Spleen (tissue), 7 donors: Measurements from ENCODE around the gene CPNE2.

Source experiments
- CTCF ChIP-seq, 11 experiments: fragments of 200-600 bp in 7 of 11; fragments of 450-650 bp in 4 of 11; sonication (generic) in 4 of 11; IDR thresholded peaks in 8 of 11; conservative IDR thresholded peaks in 3 of 11; 1 replicate in 7 of 11; 2 replicates in 4 of 11; pipeline versions ENCODE4 v1.4.0 to v1.8.0; 2016 to 2021; ENCODE audit warnings: antibody characterized with exemption in 11 of 11, inconsistent platforms in 4 of 11, mild to moderate bottlenecking in 1 of 11
- POLR2AphosphoS5 ChIP-seq, 3 donors: sonication (generic); formaldehyde crosslinking; IDR thresholded peaks; one replicate each; pipeline ENCODE4 v1.5.1; 2017; ENCODE audit warnings: antibody characterized with exemption in 3 of 3
- donor health status: DM: no; HTN: no; CAD: no; lungs with moderate emphysema.
- donor health status: DM: no; HTN: no; CAD: no.
- donor health status: DM: no; HTN: no; CAD: no.

GRCh38 chr16:57147381-57148221, 55.2 kb downstream of the CPNE2 start:
- TF ChIP-seq CTCF (IDR thresholded peaks at IDR 0.05 in 8 of 11, conservative IDR thresholded peaks at IDR 0.05 in 3 of 11) (no peak), POLR2AphosphoS5 (IDR thresholded peaks at IDR 0.05) (peak in 2 of 3 donors; percentile 17 to 44)
